Hepatocyte (in vitro differentiated cells): ENCODE data around the gene TRAFD1. TPM values are rescaled to one million over a fixed set of nuclear protein-coding genes. Genes with fewer than 3 reads are reported as not detected.

Source experiments
- DNase-seq: peaks from one replicate; pipeline ENCODE4 v3.0.0-alpha.2; 2016; ENCODE audit warnings: low spot score
- H2AFZ ChIP-seq: fragments of 200-600 bp; sonication (generic); 2 replicates; pipeline ENCODE4 v1.6.0; 2016; ENCODE audit warnings: antibody characterized with exemption, mild to moderate bottlenecking
- H3K27ac ChIP-seq: fragments of 200-600 bp; sonication (generic); 2 replicates; pipeline ENCODE4 v1.5.1; 2016; ENCODE audit warnings: mild to moderate bottlenecking
- H3K27me3 ChIP-seq: fragments of 200-600 bp; sonication (generic); 2 replicates; pipeline ENCODE4 v1.6.1; 2016
- H3K36me3 ChIP-seq: fragments of 200-600 bp; sonication (generic); replicated peaks from 2 replicates; pipeline ENCODE4 v1.5.1; 2016; ENCODE audit warnings: low read depth; ENCODE audit not compliant: insufficient read depth
- H3K4me1 ChIP-seq: fragments of 200-600 bp; sonication (generic); 2 replicates; pipeline ENCODE4 v1.5.1; 2016; ENCODE audit warnings: mild to moderate bottlenecking, moderate library complexity; ENCODE audit not compliant: insufficient read depth
- H3K4me2 ChIP-seq: fragments of 200-600 bp; sonication (generic); 2 replicates; pipeline ENCODE4 v1.6.0; 2016
- H3K4me3 ChIP-seq: fragments of 200-600 bp; sonication (generic); 2 replicates; pipeline ENCODE4 v1.5.1; 2016; ENCODE audit warnings: mild to moderate bottlenecking
- H3K79me2 ChIP-seq: fragments of 200-600 bp; sonication (generic); 2 replicates; pipeline ENCODE4 v1.6.0; 2017; ENCODE audit warnings: mild to moderate bottlenecking
- H3K9me2 ChIP-seq: fragments of 200-600 bp; sonication (generic); replicated peaks from 2 replicates; pipeline ENCODE4 v1.6.0; 2017; ENCODE audit warnings: mild to moderate bottlenecking; ENCODE audit not compliant: insufficient read depth
- H3K9me3 ChIP-seq: fragments of 200-600 bp; sonication (generic); 2 replicates; pipeline ENCODE4 v1.5.1; 2016; ENCODE audit warnings: low read depth, mild to moderate bottlenecking
- H4K20me1 ChIP-seq: fragments of 200-600 bp; sonication (generic); 2 replicates; pipeline ENCODE4 v1.6.0; 2016; ENCODE audit warnings: mild to moderate bottlenecking; ENCODE audit not compliant: insufficient read depth, poor library complexity, severe bottlenecking
- CTCF ChIP-seq: fragments of 200-600 bp; sonication (generic); IDR thresholded peaks from 2 replicates; pipeline ENCODE4 v1.5.1; 2016; ENCODE audit warnings: antibody characterized with exemption, mild to moderate bottlenecking; ENCODE audit not compliant: poor library complexity
- EZH2 ChIP-seq: fragments of 200-600 bp; sonication (generic); IDR thresholded peaks from 2 replicates; pipeline ENCODE4 v1.6.1; 2016; ENCODE audit warnings: antibody characterized with exemption, mild to moderate bottlenecking, borderline replicate concordance
- EZH2phosphoT487 ChIP-seq: fragments of 200-600 bp; sonication (generic); IDR thresholded peaks from one replicate; pipeline ENCODE4 v1.6.1; 2018; ENCODE audit warnings: antibody characterized with exemption, mild to moderate bottlenecking, low read depth, moderate library complexity; ENCODE audit not compliant: unreplicated experiment, severe bottlenecking
- WGBS: methylation state at CpG from one replicate; pipeline ENCODE4 v1.1.6; 2016; ENCODE audit warnings: low lambda C conversion rate; ENCODE audit errors: missing lambda C conversion rate; 5-methylcytosine and 5-hydroxymethylcytosine counted together
- polyA plus RNA-seq: library from polyadenylated mRNA; unstranded; fragments of >200 nt; fragmentation: Nextera tagmentation; extraction: Ambion mirVana; gene quantifications from 2 replicates; pipeline ENCODE4 v1.2.1, GENCODE V29; 2016
- total RNA-seq: library from RNA; depleted of rRNA; stranded (reverse); fragments of >200 nt; gene quantifications from 2 replicates; pipeline ENCODE4 v1.2.3, GENCODE V29; 2014

The TRAFD1 gene
- total and polyA plus RNA-seq, 2 experiments from 2014 or later, result 37.1 to 37.3 TPM

GRCh38 chr12:112116232-112117060, 8.9 kb upstream of the TRAFD1 start:
- Histone ChIP-seq H3K79me2 (no peaks in the 10 kb centered on the region), H3K27me3 (no peaks in the 10 kb centered on the region), H3K9me2 (no peaks in the 10 kb centered on the region), H3K27ac (peak overlapping the region; percentile 88), H3K4me2 (peak overlapping the region; percentile 65), H3K36me3 (no peaks in the 10 kb centered on the region), H3K4me3 (no peak overlapping the region), H2AFZ (peak overlapping the region; percentile 91), H3K9me3 (no peaks in the 10 kb centered on the region), H3K4me1 (peaks cover 13% of the 10 kb centered on the region), H4K20me1 (no peaks in the 10 kb centered on the region)
- WGBS, result 36% methylated on average over 7 of the region's 7 CpGs
- TF ChIP-seq EZH2phosphoT487 (no peak), CTCF (no peak), EZH2 (no peak)
- DNase-seq, result peak; percentile 86

GRCh38 chr12:112117685-112118084, 7.7 kb upstream of the TRAFD1 start:
- WGBS, result 91% methylated on average over 8 of the region's 8 CpGs
- no peak for DNase-seq
- Histone ChIP-seq H3K9me3 (no peaks in the 10 kb centered on the region), H3K79me2 (no peaks in the 10 kb centered on the region), H3K27ac (peak overlapping the region; percentile 88), H3K4me1 (peaks cover 19% of the 10 kb centered on the region), H4K20me1 (no peaks in the 10 kb centered on the region), H2AFZ (no peak overlapping the region), H3K9me2 (no peaks in the 10 kb centered on the region), H3K4me3 (no peak overlapping the region), H3K27me3 (no peaks in the 10 kb centered on the region), H3K36me3 (no peaks in the 10 kb centered on the region), H3K4me2 (no peak overlapping the region)
- TF ChIP-seq EZH2 (no peak), EZH2phosphoT487 (no peak), CTCF (no peak)

GRCh38 chr12:112121780-112122565, 3.4 kb upstream of the TRAFD1 start:
- TF ChIP-seq EZH2 (no peak), EZH2phosphoT487 (no peak)
- peak; percentile 57 for DNase-seq
- no peak overlapping the region for H3K4me3 ChIP-seq
- peaks cover 16% of the 10 kb centered on the region for H3K4me1 ChIP-seq
- no peaks in the 10 kb centered on the region for H3K36me3 ChIP-seq
- H3K9me3 ChIP-seq, result no peaks in the 10 kb centered on the region
- no peaks in the 10 kb centered on the region for H4K20me1 ChIP-seq
- H3K79me2 ChIP-seq, result peaks cover 13% of the 10 kb centered on the region
- no peak overlapping the region for H3K4me2 ChIP-seq
- H2AFZ ChIP-seq, result no peak overlapping the region
- H3K27me3 ChIP-seq, result no peaks in the 10 kb centered on the region
- WGBS, result 78% methylated on average over 11 of the region's 11 CpGs
- no peaks in the 10 kb centered on the region for H3K9me2 ChIP-seq
- peak overlapping the region; percentile 55 for H3K27ac ChIP-seq
